Right cardiac atrium (tissue), 5 donors: ENCODE measurements around the gene USP37. TPM values are rescaled to one million over a fixed set of nuclear protein-coding genes. Genes with fewer than 3 reads are reported as not detected.

ENCODE experiments used
- ATAC-seq, 2 donors: fragments of 200-7000 bp; cut with Tn5 transposase; one replicate each; pipeline versions ENCODE4 v1.8.0 to v1.9.1; 2020; ENCODE audit warnings: moderate library complexity in 2 of 2, mild to moderate bottlenecking in 1 of 2
- DNase-seq, 3 donors: peaks; one replicate each; pipeline ENCODE4 v3.0.0-alpha.2; 2020
- H3K27ac ChIP-seq: one replicate; pipeline ENCODE4 v1.5.1; 2013; ENCODE audit warnings: mild to moderate bottlenecking, low read length, control low read depth, moderate library complexity
- H3K27me3 ChIP-seq: one replicate; pipeline ENCODE4 v1.6.1; 2013; ENCODE audit not compliant: control insufficient read depth, insufficient read depth
- H3K4me1 ChIP-seq: one replicate; pipeline ENCODE4 v1.6.1; 2013; ENCODE audit warnings: low read length; ENCODE audit not compliant: control insufficient read depth, insufficient read depth
- H3K4me3 ChIP-seq: one replicate; pipeline ENCODE4 v1.5.1; 2013; ENCODE audit warnings: low read length, control low read depth
- H3K9me3 ChIP-seq: one replicate; pipeline ENCODE4 v1.6.1; 2013; ENCODE audit warnings: low read length; ENCODE audit not compliant: control insufficient read depth
- WGBS: extraction: QIAGEN DNeasy Blood & Tissue Kit; methylation state at CpG from one replicate; pipeline ENCODE4 v1.1.7; 2013; 5-methylcytosine and 5-hydroxymethylcytosine counted together
- intact Hi-C, 4 donors: fragments of 100-400 bp; cut with DNase I; formaldehyde crosslinking; loops; one replicate each; pipeline versions ENCODE4 v1.11.0 to v1.14.0; 2022 to 2023
- polyA plus RNA-seq: library from polyadenylated mRNA; stranded (reverse); fragments of 200-250 nt; gene quantifications from one replicate; pipeline ENCODE4 v1.2.3, GENCODE V29; 2013
- total RNA-seq, 4 donors: library from RNA; stranded (reverse); fragmentation: NEBNext Ultra II Directional; extraction: Animal tissue kit (Norgen Biotek cat#: 25700); gene quantifications; one replicate each; pipeline ENCODE4 v1.2.1, GENCODE V29; 2021
- donor health status: healthy with polysubstance abuse.
- donor health status: DM: no; HTN: yes; CAD: no.
- donor health status: DM: no; HTN: no; CAD: no.
- donor health status: DM: no; HTN: yes; CAD: no; lungs with severe emphysema.
- donor health status: DM: yes; HTN: yes; CAD: no.

The USP37 gene
- total and polyA plus RNA-seq, 5 donors, result 1.7 to 9.9 (median 6.8) TPM

DNA sequence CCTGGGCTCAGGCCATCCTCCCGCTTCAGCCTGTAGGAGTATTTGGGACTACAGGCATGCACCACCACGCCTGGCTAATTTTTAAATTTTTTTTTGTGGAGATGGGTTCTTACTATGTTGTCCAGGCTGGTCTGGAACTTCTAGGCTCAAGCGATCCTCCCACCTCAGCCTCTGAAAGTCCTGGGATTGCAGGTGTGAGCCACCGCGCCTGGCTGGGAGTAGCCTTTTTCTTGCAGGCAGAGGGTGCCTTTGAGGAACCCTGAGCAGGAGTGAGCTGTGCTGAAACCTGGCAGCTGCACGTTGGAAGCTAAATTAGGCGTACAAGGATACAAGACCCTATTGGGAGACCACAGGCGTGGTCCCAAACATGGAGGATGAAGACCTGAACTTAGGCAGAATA lies 160.4 kb downstream of the USP37 start:
- WGBS, result 79% methylated on average over 8 of the region's 8 CpGs
- H3K27ac ChIP-seq, result no peak overlapping the region

DNA sequence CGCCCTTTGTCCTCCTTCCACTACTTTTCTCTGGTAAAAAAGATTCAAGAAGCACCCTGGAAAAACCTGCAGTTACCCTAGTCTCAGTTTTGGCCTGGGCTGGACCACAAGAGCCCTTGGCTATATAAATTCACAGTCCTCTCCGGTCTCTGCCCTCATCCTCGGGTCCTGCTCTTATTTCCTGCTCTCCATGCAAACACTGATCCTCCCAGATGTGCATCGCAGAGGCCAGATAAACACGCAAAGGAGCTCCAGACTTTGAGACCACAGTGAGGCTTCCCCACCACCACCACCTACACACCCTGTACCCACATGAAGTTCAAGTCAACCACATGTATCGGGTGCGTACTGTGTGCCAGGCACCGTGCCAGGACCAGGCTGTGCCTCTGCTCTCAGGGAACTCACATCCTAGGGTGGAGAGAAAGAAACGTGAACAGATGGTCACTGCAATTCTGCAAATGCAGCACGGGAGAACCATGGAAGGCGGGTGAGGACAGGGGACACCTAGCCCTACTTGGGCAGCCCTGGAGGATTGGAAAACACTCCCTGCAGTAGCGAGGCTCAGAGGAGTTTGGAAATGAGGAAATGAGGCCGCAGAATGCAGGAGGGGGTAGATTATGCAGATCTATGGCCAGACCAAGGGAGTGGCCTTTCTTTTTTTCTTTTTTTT lies 161.1 kb downstream of the USP37 start:
- ATAC-seq (peak; percentile 33 to 35), DNase-seq (peak; percentile 70 to 92 (median 90))
- H3K4me3 ChIP-seq, result peak overlapping the region; percentile 50
- H3K27me3 ChIP-seq, result no peaks in the 10 kb centered on the region
- intact Hi-C loops, result loop anchor here in 1 of 4 donors (5.0 kb wide), 1 partner anchor 60 kb away; no protein-coding TSS in a partner anchor
- peak overlapping the region; percentile 93 for H3K27ac ChIP-seq
- H3K9me3 ChIP-seq, result no peaks in the 10 kb centered on the region
- peaks cover 3% of the 10 kb centered on the region for H3K4me1 ChIP-seq
- WGBS, result 10% methylated on average over 13 of the region's 13 CpGs

More for the DNA sequence above, 160.4 kb downstream of the USP37 start:
- peak in 1 of 3 donors; percentile 60 for DNase-seq
- intact Hi-C loops, result loop anchor here in 1 of 4 donors (5.0 kb wide), 1 partner anchor 60 kb away; no protein-coding TSS in a partner anchor
- Histone ChIP-seq H3K4me1 (peaks cover 3% of the 10 kb centered on the region), H3K9me3 (no peaks in the 10 kb centered on the region), H3K27me3 (no peaks in the 10 kb centered on the region), H3K4me3 (no peak overlapping the region)
- no peak for ATAC-seq

- intact Hi-C loops, result loop anchor here in 1 of 4 donors (5.0 kb wide), 1 partner anchor 61 kb away; no protein-coding TSS in a partner anchor
- under 1% methylated on average over 56 of the region's 56 CpGs for WGBS
- peaks cover 6% of the 10 kb centered on the region for H3K4me1 ChIP-seq
- peak overlapping the region; percentile 96 for H3K27ac ChIP-seq
- DNase-seq (peak; percentile 98 to 100 (median 99)), ATAC-seq (peak; percentile 91)
- no peaks in the 10 kb centered on the region for H3K9me3 ChIP-seq
- H3K27me3 ChIP-seq, result no peaks in the 10 kb centered on the region
- peak overlapping the region; percentile 50 for H3K4me3 ChIP-seq
Observed at GRCh38 chr2:218406209-218406948, 161.8 kb downstream of the USP37 start.

- Histone ChIP-seq H3K4me1 (peaks cover 6% of the 10 kb centered on the region), H3K27me3 (no peaks in the 10 kb centered on the region), H3K27ac (peak overlapping the region; percentile 96), H3K9me3 (no peaks in the 10 kb centered on the region), H3K4me3 (peak overlapping the region; percentile 24)
- DNase-seq, result peak in 2 of 3 donors; percentile 81 to 83
- 4% methylated on average over 15 of the region's 15 CpGs for WGBS
- peak; percentile 1 to 2 for ATAC-seq
- intact Hi-C loops, result loop anchor here in 1 of 4 donors (5.0 kb wide), 1 partner anchor 62 kb away; no protein-coding TSS in a partner anchor
Observed at GRCh38 chr2:218405746-218406208, 162.4 kb downstream of the USP37 start.

DNA sequence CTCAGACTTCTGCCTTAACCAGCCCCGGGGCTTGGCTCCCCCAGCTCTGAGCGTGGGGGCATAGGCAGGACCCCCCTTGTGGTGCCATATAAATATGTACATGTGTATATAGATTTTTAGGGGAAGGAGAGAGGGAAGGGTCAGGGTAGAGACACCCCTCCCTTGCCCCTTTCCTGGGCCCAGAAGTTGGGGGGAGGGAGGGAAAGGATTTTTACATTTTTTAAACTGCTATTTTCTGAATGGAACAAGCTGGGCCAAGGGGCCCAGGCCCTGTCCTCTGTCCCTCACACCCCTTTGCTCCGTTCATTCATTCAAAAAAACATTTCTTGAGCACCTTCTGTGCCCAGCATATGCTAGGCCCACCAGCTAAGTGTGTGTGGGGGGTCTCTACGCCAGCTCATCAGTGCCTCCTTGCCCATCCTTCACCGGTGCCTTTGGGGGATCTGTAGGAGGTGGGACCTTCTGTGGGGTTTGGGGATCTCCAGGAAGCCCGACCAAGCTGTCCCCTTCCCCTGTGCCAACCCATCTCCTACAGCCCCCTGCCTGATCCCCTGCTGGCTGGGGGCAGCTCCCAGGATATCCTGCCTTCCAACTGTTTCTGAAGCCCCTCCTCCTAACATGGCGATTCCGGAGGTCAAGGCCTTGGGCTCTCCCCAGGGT lies 162.9 kb downstream of the USP37 start:
- peak overlapping the region; percentile 96 for H3K27ac ChIP-seq
- no peak for DNase-seq
- no peaks in the 10 kb centered on the region for H3K27me3 ChIP-seq
- intact Hi-C loops, result loop anchor here in 1 of 4 donors (5.0 kb wide), 1 partner anchor 62 kb away; no protein-coding TSS in a partner anchor
- no peak for ATAC-seq
- no peaks in the 10 kb centered on the region for H3K9me3 ChIP-seq
- 40% methylated on average over 8 of the region's 8 CpGs for whole genome bisulfite sequencing
- peaks cover 6% of the 10 kb centered on the region for H3K4me1 ChIP-seq
- H3K4me3 ChIP-seq, result no peak overlapping the region

DNA sequence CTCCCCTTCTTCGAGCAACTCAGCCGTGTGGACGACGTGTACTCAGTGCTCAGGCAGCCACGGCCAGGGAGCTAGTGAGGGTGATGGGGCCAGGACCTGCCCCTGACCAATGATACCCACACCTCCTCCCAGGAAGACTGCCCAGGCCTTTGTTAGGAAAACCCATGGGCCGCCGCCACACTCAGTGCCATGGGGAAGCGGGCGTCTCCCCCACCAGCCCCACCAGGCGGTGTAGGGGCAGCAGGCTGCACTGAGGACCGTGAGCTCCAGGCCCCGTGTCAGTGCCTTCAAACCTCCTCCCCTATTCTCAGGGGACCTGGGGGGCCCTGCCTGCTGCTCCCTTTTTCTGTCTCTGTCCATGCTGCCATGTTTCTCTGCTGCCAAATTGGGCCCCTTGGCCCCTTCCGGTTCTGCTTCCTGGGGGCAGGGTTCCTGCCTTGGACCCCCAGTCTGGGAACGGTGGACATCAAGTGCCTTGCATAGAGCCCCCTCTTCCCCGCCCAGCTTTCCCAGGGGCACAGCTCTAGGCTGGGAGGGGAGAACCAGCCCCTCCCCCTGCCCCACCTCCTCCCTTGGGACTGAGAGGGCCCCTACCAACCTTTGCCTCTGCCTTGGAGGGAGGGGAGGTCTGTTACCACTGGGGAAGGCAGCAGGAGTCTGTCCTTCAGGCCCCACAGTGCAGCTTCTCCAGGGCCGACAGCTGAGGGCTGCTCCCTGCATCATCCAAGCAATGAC lies 163.6 kb downstream of the USP37 start:
- Histone ChIP-seq H3K27ac (no peak overlapping the region), H3K9me3 (no peaks in the 10 kb centered on the region), H3K4me1 (peaks cover 6% of the 10 kb centered on the region), H3K4me3 (no peak overlapping the region), H3K27me3 (no peaks in the 10 kb centered on the region)
- DNase-seq (peak in 2 of 3 donors; percentile 66 to 74), ATAC-seq (no peak)
- intact Hi-C loops, result loop anchor here in 1 of 4 donors (5.0 kb wide), 1 partner anchor 63 kb away; no protein-coding TSS in a partner anchor
- 57% methylated on average over 16 of the region's 16 CpGs for WGBS

- intact Hi-C loops, result no loop called here
- no peak for ATAC-seq
- Histone ChIP-seq H3K27ac (no peak overlapping the region), H3K9me3 (no peaks in the 10 kb centered on the region), H3K4me1 (peaks cover 6% of the 10 kb centered on the region), H3K27me3 (no peaks in the 10 kb centered on the region), H3K4me3 (no peak overlapping the region)
- peak in 1 of 3 donors; percentile 40 for DNase-seq
- WGBS, result 78% methylated on average over 7 of the region's 7 CpGs
Observed at GRCh38 chr2:218403810-218404209, 164.3 kb downstream of the USP37 start.

GRCh38 chr2:218402911-218403411 lies 165.2 kb downstream of the USP37 start:
- whole genome bisulfite sequencing, result 80% methylated on average over 26 of the region's 26 CpGs
- intact Hi-C loops, result no loop called here
- no peak overlapping the region for H3K4me3 ChIP-seq

DNA sequence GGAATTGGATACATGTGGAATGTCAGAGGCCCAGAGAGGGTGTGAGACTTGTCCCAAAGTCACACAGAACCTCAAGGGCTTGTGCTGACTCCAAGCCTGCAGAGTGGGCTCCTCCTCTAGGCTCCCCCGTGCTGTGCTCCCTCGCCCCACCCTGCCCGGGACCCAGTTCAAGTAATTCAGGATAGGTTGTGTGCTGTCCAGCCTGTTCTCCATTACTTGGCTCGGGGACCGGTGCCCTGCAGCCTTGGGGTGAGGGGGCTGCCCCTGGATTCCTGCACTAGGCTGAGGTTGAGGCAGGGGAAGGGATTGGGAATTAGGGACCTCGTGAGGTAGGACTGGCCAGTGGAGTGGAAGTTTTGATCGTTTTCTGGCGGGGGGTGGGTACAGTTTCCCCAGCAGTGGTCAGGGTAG lies 165.7 kb downstream of the USP37 start:
- no peak for ATAC-seq
- intact Hi-C loops, result no loop called here
- WGBS, result 56% methylated on average over 8 of the region's 8 CpGs
- DNase-seq, result peak in 2 of 3 donors; percentile 68 to 70
- no peaks in the 10 kb centered on the region for H3K27me3 ChIP-seq
- no peaks in the 10 kb centered on the region for H3K9me3 ChIP-seq
- H3K4me1 ChIP-seq, result peaks cover 6% of the 10 kb centered on the region
- H3K4me3 ChIP-seq, result no peak overlapping the region
- H3K27ac ChIP-seq, result no peak overlapping the region

More at GRCh38 chr2:218402911-218403411, 165.2 kb downstream of the USP37 start:
- peaks cover 6% of the 10 kb centered on the region for H3K4me1 ChIP-seq
- DNase-seq (peak in 2 of 3 donors; percentile 63 to 68), ATAC-seq (no peak)
- no peak overlapping the region for H3K27ac ChIP-seq
- H3K9me3 ChIP-seq, result no peaks in the 10 kb centered on the region
- H3K27me3 ChIP-seq, result no peaks in the 10 kb centered on the region

DNA sequence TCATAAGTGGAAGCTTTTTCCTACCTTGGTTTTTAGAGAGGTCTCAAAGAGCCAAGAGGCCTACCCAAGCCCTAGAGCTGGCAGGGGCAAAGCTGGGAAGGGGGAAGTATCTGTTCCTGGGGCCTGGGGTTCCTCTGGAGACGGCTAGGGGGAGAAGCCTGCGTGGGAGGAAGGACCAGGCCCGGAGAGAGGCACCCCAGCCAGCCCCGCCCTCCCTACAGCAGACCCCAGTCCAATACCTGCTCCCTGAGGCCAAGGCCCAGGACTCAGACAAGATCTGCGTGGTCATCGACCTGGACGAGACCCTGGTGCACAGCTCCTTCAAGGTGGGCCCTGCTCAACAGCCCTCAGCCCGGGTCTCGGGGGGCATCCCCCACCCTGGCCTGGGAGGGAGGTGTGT lies 166.3 kb downstream of the USP37 start:
- 54% methylated on average over 9 of the region's 9 CpGs for WGBS
- Histone ChIP-seq H3K4me3 (peak overlapping the region; percentile 92), H3K9me3 (no peaks in the 10 kb centered on the region), H3K4me1 (peaks cover 3% of the 10 kb centered on the region), H3K27me3 (no peaks in the 10 kb centered on the region), H3K27ac (peak overlapping the region; percentile 3)
- DNase-seq (peak in 2 of 3 donors; percentile 61 to 63), ATAC-seq (no peak)
- intact Hi-C loops, result no loop called here
